Loucy (cell line): ENCODE data around the gene GPR15.

Experiments
- H2AFZ ChIP-seq: fragments of 200-600 bp; sonication (generic); 2 replicates; pipeline ENCODE4 v1.6.0; 2016; ENCODE audit warnings: antibody characterized with exemption, mild to moderate bottlenecking, low read length, moderate library complexity
- H3F3A ChIP-seq: fragments of 200-600 bp; 2 replicates; pipeline ENCODE4 v1.6.0; 2016; ENCODE audit warnings: antibody characterized with exemption, low read depth, mild to moderate bottlenecking
- H3K27me3 ChIP-seq: fragments of 200-600 bp; sonication (generic); 2 replicates; pipeline ENCODE4 v1.6.1; 2014; ENCODE audit warnings: low read length, mild to moderate bottlenecking; ENCODE audit not compliant: insufficient read depth, poor library complexity, severe bottlenecking
- H3K36me3 ChIP-seq: fragments of 200-600 bp; sonication (generic); 2 replicates; pipeline ENCODE4 v1.6.1; 2016; ENCODE audit warnings: low read length; ENCODE audit not compliant: insufficient read depth
- H3K4me1 ChIP-seq: fragments of 200-600 bp; sonication (generic); 2 replicates; pipeline ENCODE4 v1.5.1; 2014; ENCODE audit warnings: low read length, mild to moderate bottlenecking; ENCODE audit not compliant: insufficient read depth, poor library complexity, severe bottlenecking
- H3K4me2 ChIP-seq: fragments of 200-600 bp; sonication (generic); 2 replicates; pipeline ENCODE4 v1.6.0; 2014; ENCODE audit warnings: antibody characterized with exemption, low read length, low read depth, mild to moderate bottlenecking; ENCODE audit not compliant: poor library complexity, severe bottlenecking
- H3K4me3 ChIP-seq: fragments of 200-600 bp; sonication (generic); 2 replicates; pipeline ENCODE4 v1.5.1; 2014; ENCODE audit warnings: low read length, mild to moderate bottlenecking, mixed read lengths; ENCODE audit not compliant: poor library complexity, severe bottlenecking
- H3K79me2 ChIP-seq: fragments of 200-600 bp; sonication (generic); 2 replicates; pipeline ENCODE4 v1.6.1; 2014; ENCODE audit warnings: low read length; ENCODE audit not compliant: insufficient read depth
- H3K9ac ChIP-seq: fragments of 200-600 bp; sonication (generic); 2 replicates; pipeline ENCODE4 v1.6.0; 2014; ENCODE audit warnings: mild to moderate bottlenecking, low read depth, low read length, moderate library complexity; ENCODE audit not compliant: poor library complexity, severe bottlenecking
- H3K9me2 ChIP-seq: fragments of 200-600 bp; sonication (generic); replicated peaks from 2 replicates; pipeline ENCODE4 v1.6.1; 2016; ENCODE audit warnings: low read depth, low read length, mixed read lengths
- H3K9me3 ChIP-seq: fragments of 200-600 bp; sonication (generic); 2 replicates; pipeline ENCODE4 v1.6.1; 2014; ENCODE audit warnings: mild to moderate bottlenecking, antibody characterized with exemption, low read length, low read depth; ENCODE audit not compliant: insufficient read depth
- H4K20me1 ChIP-seq: fragments of 200-600 bp; sonication (generic); 2 replicates; pipeline ENCODE4 v1.6.0; 2014; ENCODE audit warnings: antibody characterized with exemption, low read length, mild to moderate bottlenecking; ENCODE audit not compliant: insufficient read depth, poor library complexity, severe bottlenecking
- EZH2phosphoT487 ChIP-seq: fragments of 200-600 bp; IDR thresholded peaks from 2 replicates; pipeline ENCODE4 v1.6.1; 2018; ENCODE audit warnings: antibody characterized with exemption, mild to moderate bottlenecking, moderate library complexity, borderline replicate concordance
- TF ChIP-seq, protein P1 (sequence below): fragments of 200-600 bp; sonication (generic); conservative IDR thresholded peaks from 2 replicates; pipeline ENCODE4 v1.5.1; 2014; ENCODE audit warnings: mild to moderate bottlenecking, antibody characterized with exemption, low read length

Gene GPR15

DNA sequence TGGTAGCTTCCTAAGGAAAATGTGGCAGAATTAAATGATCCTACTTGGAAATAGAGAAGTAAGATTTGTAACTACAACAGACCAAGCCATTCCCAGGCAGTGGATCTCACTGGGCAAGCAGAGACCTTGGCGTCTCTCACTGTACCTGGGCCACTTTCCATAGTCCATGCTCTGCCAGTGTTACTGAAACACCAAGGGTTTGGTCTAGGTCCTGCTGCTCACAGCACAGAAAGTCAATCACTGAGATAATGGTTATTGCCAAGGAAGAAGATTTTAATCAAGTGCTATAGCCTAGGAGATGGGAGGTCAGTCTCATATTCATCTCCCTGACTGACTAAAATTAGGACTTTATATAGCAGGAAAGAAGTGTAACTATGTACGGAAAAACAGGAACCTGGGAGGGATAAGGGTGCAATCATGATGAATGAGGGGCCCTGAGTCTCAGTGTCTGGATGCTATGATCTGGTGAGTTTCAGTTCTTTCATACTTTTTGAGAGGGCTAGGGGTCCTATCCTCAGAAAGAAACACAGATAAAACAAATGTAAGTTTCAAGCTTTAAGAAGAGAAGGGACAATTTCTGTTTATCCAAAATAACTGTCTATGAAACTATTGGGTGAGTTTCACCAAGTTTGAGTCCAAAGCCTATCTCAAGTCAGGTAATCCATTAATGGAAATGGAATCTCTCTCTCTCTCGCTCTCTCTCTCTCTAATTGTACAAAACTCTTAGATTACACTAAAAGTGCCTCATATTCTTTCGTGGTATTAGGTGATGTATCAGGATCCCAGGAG is 20.6 kb downstream of the GPR15 start:
- H4K20me1 ChIP-seq, result no peaks in the 10 kb centered on the region
- no peaks in the 10 kb centered on the region for H3K36me3 ChIP-seq
- no peaks in the 10 kb centered on the region for H3K4me1 ChIP-seq
- H3K9me2 ChIP-seq, result no peaks in the 10 kb centered on the region
- no peak overlapping the region for H3K9ac ChIP-seq
- no peaks in the 10 kb centered on the region for H3K9me3 ChIP-seq
- TF ChIP-seq, protein P1, sequence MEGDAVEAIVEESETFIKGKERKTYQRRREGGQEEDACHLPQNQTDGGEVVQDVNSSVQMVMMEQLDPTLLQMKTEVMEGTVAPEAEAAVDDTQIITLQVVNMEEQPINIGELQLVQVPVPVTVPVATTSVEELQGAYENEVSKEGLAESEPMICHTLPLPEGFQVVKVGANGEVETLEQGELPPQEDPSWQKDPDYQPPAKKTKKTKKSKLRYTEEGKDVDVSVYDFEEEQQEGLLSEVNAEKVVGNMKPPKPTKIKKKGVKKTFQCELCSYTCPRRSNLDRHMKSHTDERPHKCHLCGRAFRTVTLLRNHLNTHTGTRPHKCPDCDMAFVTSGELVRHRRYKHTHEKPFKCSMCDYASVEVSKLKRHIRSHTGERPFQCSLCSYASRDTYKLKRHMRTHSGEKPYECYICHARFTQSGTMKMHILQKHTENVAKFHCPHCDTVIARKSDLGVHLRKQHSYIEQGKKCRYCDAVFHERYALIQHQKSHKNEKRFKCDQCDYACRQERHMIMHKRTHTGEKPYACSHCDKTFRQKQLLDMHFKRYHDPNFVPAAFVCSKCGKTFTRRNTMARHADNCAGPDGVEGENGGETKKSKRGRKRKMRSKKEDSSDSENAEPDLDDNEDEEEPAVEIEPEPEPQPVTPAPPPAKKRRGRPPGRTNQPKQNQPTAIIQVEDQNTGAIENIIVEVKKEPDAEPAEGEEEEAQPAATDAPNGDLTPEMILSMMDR, result no peak
- TF ChIP-seq EZH2phosphoT487, result no peak
- no peak overlapping the region for H3K4me3 ChIP-seq
- no peaks in the 10 kb centered on the region for H3F3A ChIP-seq
- H3K79me2 ChIP-seq, result no peaks in the 10 kb centered on the region
- no peak overlapping the region for H3K4me2 ChIP-seq
- H2AFZ ChIP-seq, result no peak overlapping the region
- no peaks in the 10 kb centered on the region for H3K27me3 ChIP-seq

DNA sequence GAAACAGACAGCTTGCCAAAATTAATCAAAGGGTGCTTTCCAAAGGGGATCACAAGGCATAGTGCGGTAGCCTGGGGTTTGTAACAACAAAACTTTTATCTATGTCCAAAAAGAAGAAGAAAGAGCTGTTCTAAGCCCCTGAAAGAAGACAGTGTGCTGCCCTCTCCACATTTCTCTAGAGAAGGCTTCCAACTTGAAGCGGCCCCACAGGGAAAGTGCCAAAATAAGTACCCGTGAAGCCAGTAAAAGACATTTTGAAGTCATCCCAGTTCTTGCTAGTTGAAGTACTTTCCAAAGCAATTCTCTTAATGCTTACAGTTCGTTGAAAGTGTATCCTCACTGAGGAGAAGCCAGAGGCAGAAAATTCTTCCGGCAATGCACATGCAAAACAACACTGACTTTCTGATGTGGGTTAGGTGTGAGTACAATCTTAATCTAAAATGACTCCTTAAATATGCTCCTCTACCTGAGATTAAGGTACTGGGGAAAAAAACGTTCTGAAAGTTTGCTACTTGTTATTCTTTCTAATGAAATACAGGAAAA is 21.3 kb downstream of the GPR15 start:
- Histone ChIP-seq H3F3A (no peaks in the 10 kb centered on the region), H3K9me2 (no peaks in the 10 kb centered on the region), H3K27me3 (no peaks in the 10 kb centered on the region), H3K79me2 (no peaks in the 10 kb centered on the region), H3K9me3 (no peaks in the 10 kb centered on the region), H4K20me1 (no peaks in the 10 kb centered on the region), H3K9ac (no peak overlapping the region), H3K4me3 (no peak overlapping the region), H3K36me3 (no peaks in the 10 kb centered on the region), H3K4me2 (no peak overlapping the region), H3K4me1 (no peaks in the 10 kb centered on the region), H2AFZ (no peak overlapping the region)
- TF ChIP-seq, protein P1, result no peak
- TF ChIP-seq EZH2phosphoT487, result no peak

DNA sequence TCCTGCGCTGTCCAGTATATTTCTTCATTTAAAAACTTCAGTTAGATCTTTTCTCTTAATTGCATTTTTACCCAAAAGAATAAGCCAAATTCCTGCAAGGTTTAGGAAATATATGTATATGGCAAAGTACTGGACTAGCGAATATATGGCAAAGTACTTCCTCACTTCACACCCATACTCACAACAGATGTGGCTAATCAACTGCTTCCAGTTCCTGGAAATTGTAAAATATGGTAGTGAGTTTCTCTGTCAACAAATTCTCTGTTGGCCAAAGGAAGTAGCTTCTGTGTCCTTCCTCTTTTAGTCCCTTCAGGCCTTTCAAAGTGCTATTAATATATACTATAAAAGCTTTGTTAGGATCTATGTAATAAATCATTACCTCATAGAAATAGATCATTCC is 22.0 kb downstream of the GPR15 start:
- H3K4me2 ChIP-seq, result no peak overlapping the region

More for the DNA sequence above, 22.0 kb downstream of the GPR15 start:
- Histone ChIP-seq H3K9ac (no peak overlapping the region), H3K9me3 (no peaks in the 10 kb centered on the region), H3K36me3 (no peaks in the 10 kb centered on the region), H3F3A (no peaks in the 10 kb centered on the region), H3K4me3 (no peak overlapping the region), H3K79me2 (no peaks in the 10 kb centered on the region), H3K27me3 (no peaks in the 10 kb centered on the region), H3K4me1 (no peaks in the 10 kb centered on the region), H3K9me2 (no peaks in the 10 kb centered on the region), H2AFZ (no peak overlapping the region), H4K20me1 (no peaks in the 10 kb centered on the region)
- no peak for TF ChIP-seq EZH2phosphoT487
- TF ChIP-seq, protein P1, result no peak
